Measurements from ENCODE around the gene MED12L.

MED12L gene

DNA sequence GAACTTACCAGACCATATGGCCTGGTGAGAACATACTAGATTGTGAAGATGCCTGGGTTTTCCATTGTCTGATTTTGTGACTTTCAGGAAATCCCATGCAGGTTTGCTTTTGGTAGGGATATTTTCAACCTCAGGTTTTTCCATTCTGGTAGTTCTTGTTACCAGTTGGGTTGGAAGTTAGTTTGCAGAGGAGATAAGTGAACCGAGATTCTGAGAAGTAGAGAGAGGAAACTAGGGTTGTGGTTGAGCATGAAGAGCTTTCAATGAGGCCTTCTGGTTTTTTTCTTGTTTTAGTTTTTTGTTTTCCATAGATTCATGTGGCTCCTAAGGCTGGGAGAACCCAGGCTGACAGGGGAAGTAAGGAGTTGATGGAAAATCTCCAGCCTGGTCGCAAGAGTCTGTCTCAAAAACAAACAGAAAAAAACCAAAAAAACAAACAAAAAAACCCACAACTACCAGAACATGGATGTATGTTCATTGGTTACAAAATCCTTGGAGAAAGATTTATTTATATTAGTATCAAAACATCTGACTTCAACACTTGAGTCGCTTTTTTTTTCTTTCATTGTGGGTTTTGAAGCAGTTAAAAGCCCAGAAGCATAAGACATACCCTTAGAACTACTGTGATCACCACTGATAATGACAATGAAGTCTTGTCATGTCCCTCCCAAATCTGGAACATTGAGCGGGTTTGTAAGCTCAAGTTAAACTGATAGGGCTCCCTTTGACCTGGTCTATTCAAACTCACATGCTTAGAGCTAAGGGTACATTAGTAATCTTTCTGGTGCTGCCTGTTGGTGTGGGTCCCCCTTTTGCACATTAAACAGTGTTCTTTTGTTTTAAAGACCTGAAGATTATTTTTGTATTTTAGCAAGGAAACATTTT is 114.3 kb downstream of the MED12L start:
- no peak overlapping the region for H3K4me3 ChIP-seq (ENCODE audit: low read length)
- no peak for DNase-seq (ENCODE audit: low read depth, low spot score)

DNA sequence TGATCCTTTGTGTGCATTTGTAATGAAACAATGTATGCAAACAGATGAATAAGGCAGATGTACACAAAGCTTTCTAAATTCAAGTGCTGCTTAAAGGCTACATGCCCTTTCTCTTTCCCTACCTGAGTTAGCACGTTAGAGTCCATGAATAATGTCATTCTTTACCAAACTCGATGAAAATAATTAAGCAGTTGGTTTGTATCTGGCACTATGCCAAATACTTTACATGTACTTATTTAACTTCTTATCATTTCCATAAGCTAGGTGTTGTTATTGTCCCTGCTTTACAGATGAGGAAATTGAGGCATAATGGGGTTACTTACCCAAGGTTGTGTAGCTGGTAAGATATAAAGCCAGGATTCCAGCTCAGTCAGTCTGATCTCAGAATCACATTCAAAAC is 115.1 kb downstream of the MED12L start:
- no peak for DNase-seq (ENCODE audit: low read depth, low spot score)
- H3K4me3 ChIP-seq (ENCODE audit: low read length): no peak overlapping the region

DNA sequence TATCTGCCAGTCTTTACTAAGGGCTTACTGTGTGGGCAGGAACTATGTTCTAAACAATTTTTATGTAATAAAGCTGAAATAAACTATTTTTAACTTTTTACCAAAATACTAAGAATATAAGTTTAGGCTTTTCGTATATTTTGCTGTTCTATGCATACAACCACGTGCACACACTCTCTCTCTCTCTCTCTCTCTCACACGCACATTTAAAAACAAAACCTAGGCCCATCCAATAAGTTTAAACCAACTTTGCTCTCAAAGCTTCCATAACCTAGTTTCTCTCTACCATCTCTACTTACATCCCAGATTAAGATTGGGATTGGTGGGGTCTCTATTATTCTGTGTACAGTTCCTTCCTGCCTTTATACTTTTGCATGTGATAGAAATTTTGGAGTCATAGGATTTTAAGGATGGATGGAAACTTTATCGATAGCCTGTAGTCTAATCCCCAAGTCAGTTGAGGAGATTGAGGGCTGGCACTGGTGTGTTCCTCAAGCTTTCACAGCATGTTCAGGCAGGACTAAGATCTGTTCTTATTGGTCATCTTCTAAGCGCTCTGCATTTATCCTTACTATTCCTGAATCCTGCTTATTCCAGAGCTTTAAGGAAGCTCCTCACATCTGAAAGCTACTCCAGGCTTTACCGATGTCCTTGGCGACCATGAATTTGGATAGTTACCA is 115.7 kb downstream of the MED12L start:
- DNase-seq (ENCODE audit: low read depth, low spot score): no peak
- no peak overlapping the region for H3K4me3 ChIP-seq (ENCODE audit: low read length)

DNA sequence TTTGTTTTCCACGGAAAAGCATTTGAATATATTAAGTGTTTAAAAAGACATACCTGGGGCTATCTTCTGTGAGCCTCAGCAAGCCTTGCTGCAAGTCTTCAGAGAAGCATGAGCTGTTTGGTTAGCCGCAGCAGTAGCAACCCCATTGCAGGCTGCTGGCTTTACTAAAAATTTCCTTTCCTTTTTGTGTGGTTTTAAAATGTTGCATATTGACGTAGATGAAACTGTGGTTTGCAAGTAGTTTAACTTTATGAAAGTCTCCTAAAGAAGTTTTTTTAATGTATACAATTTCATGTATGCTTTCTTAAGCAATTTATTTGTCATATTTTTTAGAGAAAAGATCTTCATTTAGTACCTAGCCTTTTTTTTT is 117.6 kb downstream of the MED12L start, which contains the start of gene GPR171:
Gene GPR171 (minus strand): TSS at position 166 of the 370 bp plus-strand sequence. CDS start 3,830 bp downstream, outside the sequence.
- no peak within 1 kb of the TSS for H3K4me3 ChIP-seq (ENCODE audit: low read length)
- peak; percentile 86 for DNase-seq (ENCODE audit: low read depth, low spot score)

DNA sequence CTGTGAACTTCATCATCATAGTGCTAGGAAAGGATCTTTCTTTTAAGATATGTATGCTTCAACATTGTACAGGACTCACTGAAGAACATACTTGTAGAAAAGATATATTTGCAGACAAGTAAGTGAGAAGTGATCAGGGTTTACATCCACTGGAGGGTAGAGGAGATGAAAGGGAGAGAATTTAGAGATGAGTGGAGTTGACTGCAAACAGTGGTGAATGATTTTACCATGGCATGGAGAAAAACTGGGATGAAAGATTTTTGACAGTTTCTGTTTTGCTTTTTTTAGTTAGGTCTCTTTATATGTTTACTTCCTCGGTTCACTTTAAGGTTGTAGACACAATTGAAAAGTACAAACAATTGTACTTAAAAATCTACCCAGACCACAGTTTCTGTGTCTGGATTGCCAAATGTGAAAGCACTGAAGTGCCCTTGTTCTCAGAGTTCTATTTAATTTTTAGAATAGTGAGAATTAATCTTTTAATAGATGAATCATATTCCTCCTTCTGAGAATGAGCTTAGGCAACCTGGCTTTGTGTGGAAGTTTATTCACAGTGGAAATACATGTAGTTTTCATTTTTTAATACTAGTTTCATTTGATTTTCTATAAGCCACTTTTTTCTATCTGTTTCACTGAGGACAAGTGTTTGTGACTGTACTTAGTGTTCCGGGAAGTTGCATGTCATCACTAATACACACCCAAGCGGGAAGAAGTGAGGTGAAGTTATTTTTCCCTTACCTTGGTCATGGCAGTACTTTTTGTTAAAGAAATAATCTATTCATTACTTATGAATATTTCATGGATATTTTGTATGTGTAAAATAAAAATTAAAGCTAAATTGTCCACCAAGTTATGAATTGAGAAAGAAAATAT is 119.3 kb downstream of the MED12L start:
- DNase-seq (ENCODE audit: low read depth, low spot score): no peak
- H3K4me3 ChIP-seq (ENCODE audit: low read length): no peak overlapping the region

DNA sequence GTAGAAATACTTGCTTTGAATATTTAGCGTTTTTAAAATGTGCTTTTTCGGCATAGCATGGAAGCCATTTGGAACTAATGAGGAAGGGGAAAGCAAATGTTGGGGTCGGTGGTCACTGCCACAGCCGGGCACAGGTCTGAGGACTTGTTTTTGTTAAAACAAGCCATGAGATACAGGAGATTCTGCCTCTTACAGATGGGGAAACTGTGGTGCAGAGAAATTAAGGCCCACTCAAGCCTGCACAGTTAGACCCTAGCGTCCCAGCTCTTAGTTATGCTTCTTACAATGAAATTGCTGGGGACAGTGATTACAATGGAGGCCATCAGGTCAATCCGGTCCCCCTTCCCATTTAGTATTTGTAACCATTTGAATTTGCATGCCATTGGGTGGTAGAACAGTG is 120.0 kb downstream of the MED12L start:
- DNase-seq (ENCODE audit: low read depth, low spot score): no peak
- H3K4me3 ChIP-seq (ENCODE audit: low read length): no peak overlapping the region

DNA sequence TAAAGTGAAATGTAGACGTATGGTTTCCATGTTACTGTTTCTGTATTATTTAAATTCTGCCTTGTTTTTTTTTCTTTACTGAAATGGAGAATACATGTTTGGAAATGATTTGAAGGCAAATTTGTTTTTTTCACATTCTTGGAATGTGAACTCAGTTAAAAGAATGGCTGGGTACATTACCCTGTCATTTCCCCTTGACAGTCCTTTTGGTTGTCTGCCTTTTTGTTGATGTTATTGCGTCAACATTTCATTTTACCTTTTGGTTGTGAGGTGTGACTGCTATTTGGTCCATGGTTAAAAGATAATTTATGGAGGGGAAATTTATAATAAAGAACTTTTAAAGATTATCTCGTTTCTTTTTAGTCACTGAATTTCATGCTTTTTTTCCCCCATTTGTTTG is 120.7 kb downstream of the MED12L start:
- no peak overlapping the region for H3K4me3 ChIP-seq (ENCODE audit: low read length)
- no peak for DNase-seq (ENCODE audit: low read depth, low spot score)

DNA sequence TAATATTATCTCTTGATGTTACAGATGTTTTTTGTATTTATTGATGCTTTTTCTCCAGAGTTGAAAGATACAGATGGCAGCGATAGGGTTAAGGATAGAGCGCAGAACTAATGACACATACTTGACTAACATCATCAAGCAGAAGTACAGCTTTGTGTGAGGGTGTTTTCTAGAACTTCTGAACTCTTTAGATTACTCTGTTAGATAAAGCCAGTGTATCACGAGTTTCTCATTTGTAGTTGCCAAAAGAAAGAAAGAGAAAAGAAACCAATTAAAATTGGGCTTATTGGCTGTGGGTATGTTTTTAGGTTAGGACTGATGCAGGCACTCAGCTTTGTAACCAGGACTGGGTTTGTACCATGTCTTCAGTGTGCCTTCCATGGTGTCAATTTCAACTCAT is 124.2 kb downstream of the MED12L start:
- no peak overlapping the region for H3K4me3 ChIP-seq (ENCODE audit: low read length)

DNA sequence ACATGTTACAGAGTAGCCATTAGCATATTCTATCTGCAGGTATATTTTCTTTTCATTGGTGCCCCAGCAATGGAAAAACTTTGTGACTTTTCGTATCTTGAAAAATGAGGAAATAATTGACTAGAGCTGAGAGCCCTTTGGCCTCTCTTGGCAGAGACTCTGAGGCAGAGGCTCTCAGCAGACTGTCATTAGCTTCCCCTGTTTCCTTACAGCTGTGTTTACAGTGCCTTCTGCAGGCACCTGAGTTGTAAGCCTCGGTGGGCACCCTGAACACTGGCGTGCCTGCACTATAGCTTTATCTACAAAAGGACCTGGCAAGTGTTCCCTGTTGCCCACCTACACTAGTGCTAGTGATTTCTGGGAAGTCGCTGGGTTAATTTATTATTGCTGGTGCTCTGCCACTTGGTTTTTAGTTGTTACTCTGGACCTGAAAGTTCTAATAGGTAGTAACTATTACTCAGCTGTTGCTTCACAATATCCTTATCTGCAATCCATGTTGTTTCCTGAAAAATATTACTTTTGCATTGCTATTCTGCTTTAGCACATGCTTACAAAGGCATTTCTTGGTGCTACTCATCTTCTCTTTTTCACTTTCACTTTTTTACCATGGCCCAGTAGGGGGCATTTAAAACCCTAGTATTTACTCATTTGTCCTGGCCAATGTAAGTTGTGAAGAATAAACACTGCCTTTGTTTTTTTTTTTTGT is 125.4 kb downstream of the MED12L start:
- no peak for DNase-seq (ENCODE audit: low read depth, low spot score)
- H3K4me3 ChIP-seq (ENCODE audit: low read length): no peak overlapping the region

More for the DNA sequence above, 124.2 kb downstream of the MED12L start:
- DNase-seq (ENCODE audit: low read depth, low spot score): no peak

DNA sequence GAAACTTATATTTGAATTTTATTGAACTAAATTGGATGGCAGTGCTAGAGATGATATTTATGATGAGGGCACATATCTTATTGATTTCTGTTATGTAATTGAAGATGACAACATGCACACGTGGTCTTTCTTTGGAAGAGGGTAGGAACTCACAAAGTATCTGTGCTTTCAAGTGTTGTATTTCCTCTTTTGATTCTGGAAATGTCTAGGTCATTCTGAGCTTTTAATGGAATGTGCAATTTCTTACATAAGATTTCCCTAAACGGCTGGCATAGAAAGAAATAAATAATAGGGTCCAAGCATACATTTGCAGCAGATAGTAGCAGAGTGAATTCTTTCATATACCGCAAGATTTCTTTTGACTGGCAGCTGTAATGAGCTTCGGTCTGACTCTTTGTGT is 127.7 kb downstream of the MED12L start:
- no peak overlapping the region for H3K4me3 ChIP-seq (ENCODE audit: low read length)

DNA sequence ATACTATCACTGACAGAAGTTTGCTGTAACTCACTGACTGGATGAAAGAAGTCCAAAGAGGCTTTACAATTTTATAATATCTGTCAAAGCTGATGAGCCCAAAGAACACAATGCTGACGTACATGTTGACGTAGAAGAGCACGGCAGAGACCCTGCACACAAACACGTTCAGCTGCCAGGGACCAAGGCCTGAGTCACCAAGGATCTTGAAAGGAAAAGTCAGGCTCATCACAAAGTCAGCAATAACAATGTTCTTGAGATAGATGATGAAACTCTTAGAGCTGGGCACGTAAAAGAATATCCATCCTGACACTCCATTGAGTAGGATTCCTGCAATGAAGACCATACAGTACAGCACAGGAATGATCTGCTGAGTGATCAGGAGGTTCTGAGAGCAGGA is 128.4 kb downstream of the MED12L start:
- no peak for DNase-seq (ENCODE audit: low read depth, low spot score)
- no peak overlapping the region for H3K4me3 ChIP-seq (ENCODE audit: low read length)

More for the DNA sequence above, 127.7 kb downstream of the MED12L start:
- no peak for DNase-seq (ENCODE audit: low read depth, low spot score)

DNA sequence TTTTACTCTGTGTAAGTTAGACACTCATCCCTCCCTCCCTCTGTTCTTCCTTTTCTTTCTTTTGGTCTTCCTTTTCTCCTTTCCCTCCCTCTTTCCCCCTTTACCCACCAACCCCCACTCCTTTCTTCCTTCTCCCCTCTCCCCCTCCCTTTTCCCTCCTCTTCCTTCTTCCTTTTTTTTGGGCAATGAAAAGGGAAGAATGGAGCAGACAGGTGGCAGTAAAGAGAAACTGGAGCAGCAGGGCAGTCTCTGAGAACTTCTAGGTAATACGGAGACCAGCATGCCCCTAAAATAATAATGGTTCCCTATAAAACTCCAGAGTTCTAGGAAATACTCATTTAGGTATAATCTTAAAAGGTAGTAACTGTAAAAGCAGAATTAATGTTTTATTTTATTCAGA is 129.0 kb downstream of the MED12L start:
- DNase-seq (ENCODE audit: low read depth, low spot score): no peak
- H3K4me3 ChIP-seq (ENCODE audit: low read length): no peak overlapping the region

DNA sequence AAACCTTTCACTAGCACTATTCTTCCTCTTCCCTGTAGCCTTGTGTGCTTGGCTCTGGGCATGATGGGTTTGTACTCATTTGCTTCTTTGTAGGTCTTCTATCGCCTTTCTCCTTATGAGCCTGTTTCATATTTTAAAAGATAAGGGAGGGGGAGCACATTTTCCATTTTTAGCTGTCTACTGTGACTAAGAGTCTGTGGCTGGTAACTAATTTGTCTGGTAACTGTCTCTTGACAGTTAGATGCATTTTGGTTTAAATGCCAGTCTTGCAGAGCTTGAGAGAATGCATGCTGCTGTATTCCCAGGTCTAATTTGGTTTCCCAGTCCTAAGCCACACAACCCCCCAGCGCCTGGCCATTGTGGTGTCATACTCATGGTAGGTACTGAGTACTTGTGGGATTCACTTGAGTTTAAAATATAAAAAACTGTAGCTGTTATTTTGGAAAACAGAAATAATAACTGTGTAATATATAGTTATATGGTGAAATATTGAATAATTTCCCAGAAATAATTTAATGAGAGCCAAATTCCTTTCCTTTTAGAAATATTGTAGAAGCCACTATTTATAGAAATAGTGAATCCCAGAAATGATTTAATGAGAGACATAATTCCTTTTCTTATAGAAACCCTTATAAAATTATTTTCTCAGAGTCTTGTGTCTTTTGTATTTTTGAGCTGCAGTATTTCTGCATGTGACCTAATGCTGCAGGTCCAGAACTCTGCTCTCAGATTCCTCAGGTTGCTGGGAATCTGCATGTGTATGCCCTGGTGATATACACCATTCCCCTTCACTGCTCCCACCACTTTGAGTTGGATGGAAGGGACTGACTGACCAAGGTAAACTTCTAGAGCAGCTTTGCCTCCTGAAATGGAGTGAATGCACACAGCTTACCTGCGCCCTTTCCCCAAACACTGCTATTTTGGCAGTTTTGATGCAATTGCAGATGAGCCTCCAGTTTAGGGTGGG is 131.5 kb downstream of the MED12L start:
- H3K4me3 ChIP-seq (ENCODE audit: low read length): no peak overlapping the region
- no peak for DNase-seq (ENCODE audit: low read depth, low spot score)

DNA sequence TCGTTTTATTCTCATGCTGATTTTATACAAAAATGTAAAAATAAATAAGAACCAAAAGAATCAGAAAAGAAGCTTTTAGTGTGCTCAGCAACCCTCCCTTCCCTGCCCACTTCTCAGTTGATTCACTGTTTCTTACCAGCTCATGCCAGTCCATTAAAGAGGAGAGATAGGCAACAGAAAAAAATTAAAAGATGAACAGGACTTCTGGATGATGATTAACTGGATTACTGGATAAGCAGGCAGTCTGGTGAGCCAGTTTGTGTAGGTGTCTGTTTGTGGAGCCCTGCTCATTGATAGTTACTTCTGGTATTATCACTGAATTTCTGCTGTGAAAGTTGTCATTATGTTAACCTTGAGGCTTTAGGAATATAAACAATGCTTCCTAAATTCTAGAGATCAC is 132.7 kb downstream of the MED12L start:
- DNase-seq (ENCODE audit: low read depth, low spot score): no peak
- H3K4me3 ChIP-seq (ENCODE audit: low read length): no peak overlapping the region

DNA sequence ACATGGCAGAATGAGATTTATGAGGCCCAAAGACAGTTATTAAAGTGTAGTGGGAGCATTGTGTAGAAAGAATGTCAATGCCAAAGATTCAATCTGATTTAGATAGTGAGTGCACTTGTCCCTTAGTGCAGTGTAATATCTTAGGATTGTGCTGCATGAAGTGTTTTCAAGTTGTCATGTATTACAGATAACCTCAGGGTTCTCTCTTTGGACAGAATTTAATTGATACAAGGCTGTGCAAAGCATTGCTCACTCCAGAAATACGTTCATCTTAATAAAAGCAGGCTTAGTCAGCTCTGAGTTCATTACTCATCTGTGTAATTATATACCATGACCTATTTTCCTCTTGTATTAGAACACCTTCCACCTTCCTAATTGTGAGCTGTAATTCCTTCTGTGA is 133.6 kb downstream of the MED12L start:
- H3K4me3 ChIP-seq (ENCODE audit: low read length): no peak overlapping the region
- DNase-seq (ENCODE audit: low read depth, low spot score): no peak

DNA sequence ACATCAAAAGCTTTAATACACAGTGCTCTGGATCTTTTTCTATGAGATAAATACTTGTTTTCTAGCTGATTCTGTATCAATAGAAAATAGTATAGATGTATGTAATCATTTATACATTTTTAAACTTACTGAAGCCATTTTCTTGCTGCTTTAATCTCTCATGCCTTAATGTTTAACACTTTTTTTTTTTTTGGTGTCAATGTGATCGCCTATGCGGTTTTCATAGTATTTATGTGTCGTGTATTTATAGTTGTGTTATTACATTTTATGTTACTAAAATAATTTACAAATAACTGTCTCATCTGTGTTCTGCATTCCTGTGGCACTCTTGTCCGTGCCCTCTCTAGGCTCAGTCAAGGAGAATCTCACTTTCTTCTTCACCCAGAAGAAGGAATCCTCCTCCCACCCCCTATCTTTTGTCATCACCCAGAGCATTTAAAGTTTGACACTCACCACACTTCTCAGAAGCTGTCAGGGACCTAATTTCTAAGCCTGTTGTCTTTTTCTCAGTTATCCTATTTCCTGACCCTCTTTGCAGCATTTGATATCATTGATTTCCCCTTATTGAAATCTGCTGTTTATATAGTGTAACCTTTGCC is 138.9 kb downstream of the MED12L start:
- no peak overlapping the region for H3K4me3 ChIP-seq (ENCODE audit: low read length)
- no peak for DNase-seq (ENCODE audit: low read depth, low spot score)

Data from Jurkat, Clone E6-1 (cell line).